GM12878 (cell line): ENCODE results near the gene FBXL7.

ENCODE experiments used
- EP300 ChIP-seq, 2 experiments: fragments of 150-350 bp in 1 of 2; IDR thresholded peaks; 2 replicates each; pipeline ENCODE4 v1.6.1; 2011 to 2012; ENCODE audit warnings: low read depth in 2 of 2, low read length in 2 of 2, borderline replicate concordance in 1 of 2, improper control_type of control experiment in 1 of 2, inconsistent platforms in 1 of 2; ENCODE audit not compliant: control insufficient read depth in 1 of 2
- HDGF ChIP-seq: fragments of 450-650 bp; IDR thresholded peaks from 2 replicates; pipeline ENCODE4 v1.6.1; 2016; ENCODE audit warnings: antibody characterized with exemption
- PAX5 ChIP-seq: IDR thresholded peaks from 2 replicates; pipeline ENCODE4 v1.6.1; 2011; ENCODE audit warnings: low read depth, low read length, borderline replicate concordance
- PML ChIP-seq: IDR thresholded peaks from 2 replicates; pipeline ENCODE4 v1.6.1; 2012; ENCODE audit warnings: low read length, inconsistent platforms
- POLR2A ChIP-seq: IDR thresholded peaks from 2 replicates; pipeline ENCODE4 v1.6.1; 2011; ENCODE audit warnings: low read depth, mild to moderate bottlenecking, low read length
- POLR2AphosphoS5 ChIP-seq: IDR thresholded peaks from 2 replicates; pipeline ENCODE4 v1.6.1; 2011; ENCODE audit warnings: mild to moderate bottlenecking, low read length, inconsistent platforms
- TAF1 ChIP-seq: IDR thresholded peaks from 2 replicates; pipeline ENCODE4 v1.6.1; 2011; ENCODE audit warnings: mild to moderate bottlenecking, low read depth, low read length, borderline replicate concordance
- TBL1XR1 ChIP-seq: IDR thresholded peaks from 2 replicates; pipeline ENCODE4 v1.6.1; 2012; ENCODE audit warnings: low read depth, low read length, improper control_type of control experiment
- ZNF207 ChIP-seq: fragments of 450-650 bp; IDR thresholded peaks from 2 replicates; pipeline ENCODE4 v1.6.1; 2014; ENCODE audit warnings: antibody characterized with exemption, mild to moderate bottlenecking, borderline replicate concordance
- ZNF687 ChIP-seq: fragments of 450-650 bp; IDR thresholded peaks from 2 replicates; pipeline ENCODE4 v1.6.1; 2017; ENCODE audit warnings: mild to moderate bottlenecking, moderate library complexity
- TF ChIP-seq, protein P1 (sequence below), 3 experiments: IDR thresholded peaks in 2 of 3; conservative IDR thresholded peaks in 1 of 3; 2 replicates each; pipeline ENCODE4 v1.5.1; 2011; ENCODE audit warnings: low read depth in 3 of 3, low read length in 3 of 3, mild to moderate bottlenecking in 3 of 3, control low read depth in 2 of 3, moderate library complexity in 2 of 3, inconsistent platforms in 1 of 3, mixed read lengths in 1 of 3; ENCODE audit not compliant: control insufficient read depth in 2 of 3, insufficient read depth in 1 of 3; ENCODE audit errors: extremely low read depth in 1 of 3

- TF ChIP-seq TAF1: no peak
- TF ChIP-seq HDGF: no peak
- no peak for TF ChIP-seq PML
- no peak for TF ChIP-seq ZNF207
- TF ChIP-seq POLR2A: no peak
- TF ChIP-seq, protein P1, sequence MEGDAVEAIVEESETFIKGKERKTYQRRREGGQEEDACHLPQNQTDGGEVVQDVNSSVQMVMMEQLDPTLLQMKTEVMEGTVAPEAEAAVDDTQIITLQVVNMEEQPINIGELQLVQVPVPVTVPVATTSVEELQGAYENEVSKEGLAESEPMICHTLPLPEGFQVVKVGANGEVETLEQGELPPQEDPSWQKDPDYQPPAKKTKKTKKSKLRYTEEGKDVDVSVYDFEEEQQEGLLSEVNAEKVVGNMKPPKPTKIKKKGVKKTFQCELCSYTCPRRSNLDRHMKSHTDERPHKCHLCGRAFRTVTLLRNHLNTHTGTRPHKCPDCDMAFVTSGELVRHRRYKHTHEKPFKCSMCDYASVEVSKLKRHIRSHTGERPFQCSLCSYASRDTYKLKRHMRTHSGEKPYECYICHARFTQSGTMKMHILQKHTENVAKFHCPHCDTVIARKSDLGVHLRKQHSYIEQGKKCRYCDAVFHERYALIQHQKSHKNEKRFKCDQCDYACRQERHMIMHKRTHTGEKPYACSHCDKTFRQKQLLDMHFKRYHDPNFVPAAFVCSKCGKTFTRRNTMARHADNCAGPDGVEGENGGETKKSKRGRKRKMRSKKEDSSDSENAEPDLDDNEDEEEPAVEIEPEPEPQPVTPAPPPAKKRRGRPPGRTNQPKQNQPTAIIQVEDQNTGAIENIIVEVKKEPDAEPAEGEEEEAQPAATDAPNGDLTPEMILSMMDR (IDR thresholded peaks at IDR 0.05 in 2 of 3, conservative IDR thresholded peaks at IDR 0.05 in 1 of 3; ENCODE audit: control insufficient read depth in 2 of 3, extremely low read depth in 1 of 3, insufficient read depth in 1 of 3, low read depth in 3 of 3, low read length in 3 of 3): no peak
- TF ChIP-seq ZNF687: no peak
- no peak for TF ChIP-seq POLR2AphosphoS5
- no peak for TF ChIP-seq PAX5
- TF ChIP-seq TBL1XR1: no peak
- no peak for TF ChIP-seq EP300 (IDR thresholded peaks at IDR 0.05; ENCODE audit: borderline replicate concordance in 1 of 2, control insufficient read depth in 1 of 2, low read depth in 2 of 2, low read length in 2 of 2)
These were observed 237.2 kb downstream of the FBXL7 start for GRCh38 chr5:15737036-15737821.
